Right atrium auricular region (tissue), 2 donors: ENCODE results near the gene MYO18A. TPM values are rescaled to one million over a fixed set of nuclear protein-coding genes. Genes with fewer than 3 reads are reported as not detected.

ENCODE experiments used
- DNase-seq: peaks from one replicate; pipeline ENCODE4 v3.0.0-alpha.2; 2019; ENCODE audit warnings: low spot score
- H3K27ac ChIP-seq, 2 donors: fragments of 200-600 bp; sonication (generic); 1 replicate in 1 of 2; 2 replicates in 1 of 2; pipeline ENCODE4 v1.5.1; 2016 to 2019
- H3K27me3 ChIP-seq, 2 donors: fragments of 200-600 bp; sonication (generic); one replicate each; pipeline versions ENCODE4 v1.5.1 to v1.6.0; 2017 to 2019
- H3K36me3 ChIP-seq: fragments of 200-600 bp; sonication (generic); one replicate; pipeline ENCODE4 v1.5.1; 2016
- H3K4me1 ChIP-seq, 2 donors: fragments of 200-600 bp; sonication (generic); one replicate each; pipeline versions ENCODE4 v1.5.1 to v1.6.0; 2017 to 2019
- H3K4me3 ChIP-seq, 2 donors: fragments of 200-600 bp; sonication (generic); 1 replicate in 1 of 2; 2 replicates in 1 of 2; pipeline ENCODE4 v1.5.1; 2017 to 2019; ENCODE audit warnings: mild to moderate bottlenecking in 1 of 2, moderate library complexity in 1 of 2
- H3K9me3 ChIP-seq, 2 donors: fragments of 200-600 bp; sonication (generic); one replicate each; pipeline ENCODE4 v1.5.1; 2019
- total RNA-seq, 2 donors: library from RNA; depleted of rRNA; stranded (reverse); fragments of >200 nt; gene quantifications; one replicate each; pipeline ENCODE4 v1.1.0, GENCODE V29; 2016
- TF ChIP-seq, protein P1 (sequence below), 2 donors: fragments of 200-600 bp; sonication (generic); IDR thresholded peaks; one replicate each; pipeline ENCODE4 v1.5.1; 2019; ENCODE audit warnings: antibody characterized with exemption in 2 of 2

MYO18A gene
- total RNA-seq, 2 donors from 2014 or later, result 159 to 219 TPM

DNA sequence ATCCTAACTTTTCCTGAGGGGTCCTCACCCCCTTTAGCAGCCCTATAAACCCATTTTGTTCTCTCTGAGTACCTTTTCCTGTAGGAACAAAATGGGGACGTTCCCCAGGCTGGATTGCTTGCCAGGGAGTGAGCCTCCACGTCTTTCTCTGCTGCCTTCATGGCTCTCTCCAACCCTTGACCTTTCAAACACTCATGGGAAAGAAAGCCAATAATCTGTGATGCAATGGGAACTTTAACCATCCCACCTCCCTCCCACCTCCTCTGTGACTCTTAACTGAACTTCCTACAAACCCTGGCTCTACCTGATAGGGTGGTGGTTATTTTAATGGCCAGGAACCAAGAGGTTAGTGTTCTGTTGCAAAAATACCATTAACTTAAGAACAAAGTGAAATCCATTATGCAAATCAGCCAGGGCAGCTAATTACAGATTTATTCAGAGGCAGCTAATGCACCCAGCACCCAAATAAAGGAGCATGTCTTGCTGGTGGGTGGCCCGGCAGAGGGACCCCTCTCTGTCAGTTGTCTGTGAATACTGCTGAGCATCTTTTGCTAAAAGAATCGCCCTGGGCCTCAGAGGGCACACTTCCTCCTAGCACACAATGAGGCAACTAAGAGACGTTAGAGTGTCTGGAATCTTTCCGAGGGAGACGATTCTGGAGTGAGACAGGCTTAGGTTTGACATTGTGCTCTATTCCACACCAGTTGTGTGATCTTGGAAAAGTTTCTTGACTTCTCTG, 134.3 kb downstream of the MYO18A start:
- Histone ChIP-seq H3K36me3 (no peaks in the 10 kb centered on the region), H3K4me1 (peaks cover 0 to 9% of the 10 kb centered on the region in 2 donors), H3K4me3 (no peak overlapping the region), H3K27me3 (no peaks in the 10 kb centered on the region), H3K27ac (no peak overlapping the region), H3K9me3 (no peaks in the 10 kb centered on the region)
- TF ChIP-seq, protein P1, sequence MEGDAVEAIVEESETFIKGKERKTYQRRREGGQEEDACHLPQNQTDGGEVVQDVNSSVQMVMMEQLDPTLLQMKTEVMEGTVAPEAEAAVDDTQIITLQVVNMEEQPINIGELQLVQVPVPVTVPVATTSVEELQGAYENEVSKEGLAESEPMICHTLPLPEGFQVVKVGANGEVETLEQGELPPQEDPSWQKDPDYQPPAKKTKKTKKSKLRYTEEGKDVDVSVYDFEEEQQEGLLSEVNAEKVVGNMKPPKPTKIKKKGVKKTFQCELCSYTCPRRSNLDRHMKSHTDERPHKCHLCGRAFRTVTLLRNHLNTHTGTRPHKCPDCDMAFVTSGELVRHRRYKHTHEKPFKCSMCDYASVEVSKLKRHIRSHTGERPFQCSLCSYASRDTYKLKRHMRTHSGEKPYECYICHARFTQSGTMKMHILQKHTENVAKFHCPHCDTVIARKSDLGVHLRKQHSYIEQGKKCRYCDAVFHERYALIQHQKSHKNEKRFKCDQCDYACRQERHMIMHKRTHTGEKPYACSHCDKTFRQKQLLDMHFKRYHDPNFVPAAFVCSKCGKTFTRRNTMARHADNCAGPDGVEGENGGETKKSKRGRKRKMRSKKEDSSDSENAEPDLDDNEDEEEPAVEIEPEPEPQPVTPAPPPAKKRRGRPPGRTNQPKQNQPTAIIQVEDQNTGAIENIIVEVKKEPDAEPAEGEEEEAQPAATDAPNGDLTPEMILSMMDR (IDR thresholded peaks at IDR 0.05), result no peak
- no peak for DNase-seq

DNA sequence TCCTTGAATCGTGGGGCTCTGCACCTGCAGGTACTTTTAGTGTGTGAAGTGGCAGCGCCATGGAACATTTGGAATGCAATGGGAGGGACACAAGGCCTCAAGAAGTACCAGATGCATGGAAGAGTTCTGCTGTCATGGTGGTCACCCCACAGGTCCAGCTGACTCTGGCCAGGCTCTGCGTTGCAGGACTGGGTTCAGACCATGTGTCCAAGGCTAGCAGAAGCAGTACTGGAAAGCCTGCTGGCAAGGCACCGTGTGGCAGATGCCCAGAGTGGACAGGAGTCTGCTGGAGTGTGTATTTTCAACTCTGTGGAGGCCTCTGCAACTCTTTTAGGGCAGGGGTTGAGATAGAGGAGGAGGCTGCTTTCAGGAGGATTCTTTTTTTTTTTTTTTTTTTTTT, 135.2 kb downstream of the MYO18A start:
- Histone ChIP-seq H3K36me3 (no peaks in the 10 kb centered on the region), H3K4me1 (peaks cover 0 to 9% of the 10 kb centered on the region in 2 donors), H3K27ac (no peak overlapping the region), H3K4me3 (no peak overlapping the region), H3K9me3 (no peaks in the 10 kb centered on the region), H3K27me3 (no peaks in the 10 kb centered on the region)
- TF ChIP-seq, protein P1 (IDR thresholded peaks at IDR 0.05), result no peak
- no peak for DNase-seq

DNA sequence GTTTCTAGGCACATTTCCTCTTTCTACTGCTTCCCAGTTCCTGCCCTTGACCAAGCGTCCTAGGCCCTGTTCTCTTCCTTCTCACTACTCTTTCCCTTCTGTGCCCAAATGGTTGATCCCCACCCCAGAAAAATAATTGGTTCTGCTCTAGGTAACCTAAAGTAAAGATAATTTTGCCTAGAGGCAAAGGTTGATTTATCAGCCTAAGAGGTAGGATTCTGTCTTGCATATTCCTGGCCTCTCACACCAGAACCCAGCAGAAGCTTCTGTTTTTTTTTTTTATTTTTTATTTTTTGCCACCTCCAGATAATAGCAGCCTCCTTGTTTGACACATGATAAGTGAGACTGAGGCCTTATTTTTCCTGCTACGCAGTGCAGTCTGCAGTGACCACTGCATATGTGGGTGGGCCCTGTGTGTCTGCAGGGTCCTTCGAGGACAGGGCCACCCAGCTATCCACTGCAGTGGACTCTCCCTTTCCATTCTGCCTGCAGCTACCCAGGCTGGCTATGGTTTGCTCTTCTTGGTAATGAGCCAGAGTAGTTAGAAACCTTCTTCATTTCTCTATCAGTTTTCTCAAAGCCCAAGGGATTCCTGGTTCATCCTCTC, 136.6 kb downstream of the MYO18A start:
- H3K36me3 ChIP-seq, result no peaks in the 10 kb centered on the region
- no peak overlapping the region for H3K27ac ChIP-seq

DNA sequence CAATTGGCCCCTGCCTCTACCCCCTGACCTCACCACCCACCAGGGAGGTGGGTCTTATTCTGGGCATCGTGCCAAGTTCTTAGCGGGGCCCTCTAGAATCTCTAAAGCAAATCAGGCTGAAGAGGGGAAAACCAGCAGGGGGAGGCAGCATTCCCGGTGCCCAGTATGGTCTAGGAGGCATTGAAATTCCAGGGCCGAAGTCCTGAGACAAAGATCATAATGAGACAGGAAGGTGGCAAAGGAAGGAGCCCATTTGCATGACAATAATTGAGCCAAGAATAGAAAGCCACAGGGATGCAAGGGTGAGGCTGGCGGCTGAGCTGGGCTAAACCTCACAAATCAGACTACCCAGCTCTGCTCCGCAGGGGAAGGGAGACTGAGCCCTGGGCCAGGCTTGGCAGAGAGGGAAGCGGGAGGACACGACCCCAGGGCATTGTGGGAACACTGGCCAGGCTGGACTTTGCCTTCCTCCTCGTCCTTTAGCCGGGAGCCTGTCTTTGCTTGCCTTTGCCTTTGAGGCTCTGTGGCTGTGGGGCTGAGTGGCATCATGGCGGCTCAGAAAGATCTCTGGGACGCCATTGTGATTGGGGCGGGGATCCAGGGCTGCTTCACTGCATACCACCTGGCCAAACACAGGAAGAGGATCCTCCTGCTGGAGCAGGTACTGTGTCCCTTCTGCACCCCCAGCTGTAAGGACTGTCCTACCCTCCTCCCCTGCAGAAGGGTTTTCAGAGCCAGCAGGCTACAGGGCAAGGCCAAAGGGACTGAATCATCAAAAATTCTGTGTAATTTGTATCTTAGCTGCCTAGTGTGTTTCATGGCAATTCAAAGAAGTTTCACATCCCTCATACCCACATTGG, 137.3 kb downstream of the MYO18A start, which contains the start of gene PIPOX:
PIPOX (plus strand) TSS at position 463 of the 860 bp plus-strand sequence; CDS start at position 548, 85 bp downstream.
- no peak for DNase-seq
- no peak within 1 kb of the TSS for H3K4me3 ChIP-seq
- H3K36me3 ChIP-seq, result no peaks in the 10 kb centered on the region
- H3K9me3 ChIP-seq, result no peaks in the 10 kb centered on the region
- H3K4me1 ChIP-seq, result peaks cover 0 to 9% of the 10 kb centered on the region in 2 donors
- TF ChIP-seq, protein P1 (IDR thresholded peaks at IDR 0.05), result no peak
- H3K27ac ChIP-seq, result no peak within 1 kb of the TSS
- H3K27me3 ChIP-seq, result no peaks in the 10 kb centered on the region

More for the DNA sequence above, 136.6 kb downstream of the MYO18A start:
- H3K9me3 ChIP-seq, result no peaks in the 10 kb centered on the region
- no peak overlapping the region for H3K4me3 ChIP-seq
- peaks cover 0 to 9% of the 10 kb centered on the region in 2 donors for H3K4me1 ChIP-seq
- no peaks in the 10 kb centered on the region for H3K27me3 ChIP-seq
- DNase-seq, result no peak
- TF ChIP-seq, protein P1 (IDR thresholded peaks at IDR 0.05), result no peak

DNA sequence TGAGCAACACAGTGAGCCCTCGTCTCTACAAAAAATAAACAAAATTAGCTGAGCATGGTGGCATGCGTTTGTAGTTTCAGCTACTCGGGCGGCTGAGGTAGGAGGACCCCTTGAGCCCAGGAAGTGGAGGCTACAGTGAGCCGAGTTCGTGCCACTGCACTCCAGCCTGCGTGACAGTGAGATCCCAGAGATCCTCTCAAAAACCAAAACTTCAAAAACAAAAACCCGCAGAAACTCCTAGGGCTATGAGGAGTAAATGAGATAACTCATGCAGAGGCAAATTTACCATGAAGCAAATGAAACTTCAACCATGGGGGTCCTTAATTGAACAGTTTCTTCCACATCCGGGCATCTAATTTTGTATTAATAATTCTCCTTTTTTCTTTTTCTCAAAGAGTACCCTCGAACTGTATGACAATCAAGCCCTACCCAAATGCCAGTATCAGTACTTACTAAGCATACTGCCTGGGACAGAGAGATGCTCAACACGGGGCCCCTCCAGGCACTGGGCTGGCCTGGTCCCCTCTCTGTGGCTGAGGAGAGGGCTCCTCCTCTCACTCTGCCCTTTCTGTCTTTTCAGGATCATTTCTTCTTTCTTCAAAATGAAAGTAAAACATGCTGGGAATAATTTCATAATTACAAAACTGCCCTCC, 138.0 kb downstream of the MYO18A start:
- Histone ChIP-seq H3K27ac (no peak overlapping the region), H3K4me3 (no peak overlapping the region), H3K36me3 (no peaks in the 10 kb centered on the region), H3K27me3 (no peaks in the 10 kb centered on the region), H3K4me1 (peaks cover 0 to 9% of the 10 kb centered on the region in 2 donors), H3K9me3 (no peaks in the 10 kb centered on the region)
- no peak for DNase-seq
- TF ChIP-seq, protein P1 (IDR thresholded peaks at IDR 0.05), result no peak
